DMS53 treated with DMSO at 0.1 percent for 48 hours (cell line): ENCODE measurements around the gene SIM2.

ENCODE experiments used
- DNase-seq: peaks from one replicate; lab custom pipeline; 2025; ENCODE audit not compliant: unreplicated experiment; lab: John Stamatoyannopoulos, UW

SIM2 gene

DNA sequence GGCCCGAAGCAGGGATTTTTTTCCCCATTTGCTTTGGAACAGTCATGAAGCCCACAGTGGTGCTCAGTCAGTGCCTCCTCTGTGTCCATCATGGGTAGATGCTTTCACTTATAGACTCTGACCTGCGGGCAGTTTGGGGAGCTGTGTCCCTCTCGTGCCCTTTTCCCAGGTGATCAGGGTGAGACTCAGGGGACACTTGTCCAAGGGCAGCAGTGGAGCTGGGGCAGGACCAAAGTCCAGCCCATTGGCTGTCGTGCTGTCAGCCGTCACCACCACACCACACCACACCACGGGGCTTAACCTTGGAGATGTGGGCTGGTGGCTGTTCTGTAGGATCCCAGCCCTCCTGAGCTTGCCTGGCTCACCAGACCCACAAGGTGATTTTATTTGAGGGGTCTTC lies 34.9 kb downstream of the SIM2 start:
- DNase-seq = no peak

DNA sequence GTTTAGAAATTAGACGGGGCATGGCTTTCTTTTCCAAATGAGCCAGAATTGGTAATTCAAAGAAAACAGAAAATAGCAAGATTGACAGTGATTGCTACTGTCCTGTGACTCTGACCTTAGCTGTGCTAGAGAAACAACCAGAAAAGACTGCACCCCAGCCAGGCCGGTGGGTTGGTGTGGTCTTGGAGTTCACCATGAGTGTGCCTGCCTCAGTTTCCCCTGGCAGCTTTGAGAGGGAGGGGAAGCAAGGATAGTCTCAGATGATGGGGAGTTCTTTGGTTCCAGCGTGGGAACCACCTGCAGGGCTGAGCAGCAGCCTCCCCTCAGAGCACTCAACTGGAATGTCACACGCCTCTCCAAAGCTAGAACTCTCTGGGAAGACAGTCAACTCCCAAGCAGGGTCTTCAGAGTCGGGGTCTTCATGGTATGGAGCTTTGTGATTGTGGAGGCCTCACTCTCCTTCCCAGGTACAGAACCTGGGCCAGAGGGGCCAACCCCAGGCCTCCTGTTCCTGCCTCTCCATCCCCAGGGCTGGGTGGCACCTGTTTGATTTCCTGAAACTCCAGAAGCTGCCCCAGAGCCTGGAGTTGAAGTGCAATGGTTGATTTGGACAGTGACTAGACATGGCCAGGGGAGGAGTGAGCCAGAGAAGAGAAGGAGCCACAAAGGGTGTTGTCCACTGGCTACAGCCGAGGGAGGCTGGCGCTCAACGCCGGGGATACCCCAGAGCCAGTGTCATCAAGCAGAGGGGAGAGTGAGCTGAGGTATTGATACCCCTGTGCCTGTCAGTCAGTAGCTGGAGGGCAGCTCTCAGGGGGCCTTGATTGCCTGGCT lies 35.7 kb downstream of the SIM2 start:
- no peak for DNase-seq

DNA sequence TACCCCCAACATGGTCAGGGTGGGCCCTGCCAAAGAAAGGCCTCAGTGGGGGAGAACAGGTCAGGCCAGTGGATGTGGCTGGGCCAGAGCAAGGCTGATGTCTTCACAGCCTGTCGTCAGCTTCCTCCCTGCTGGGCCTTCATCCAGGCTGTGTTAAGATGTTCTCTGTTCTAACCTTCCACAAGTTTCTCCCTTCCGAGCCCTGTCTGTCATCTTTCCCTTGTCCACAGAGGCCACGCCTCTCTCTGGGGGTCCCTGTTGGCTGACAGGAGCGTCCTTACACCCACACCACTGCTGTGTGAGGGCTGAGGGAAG lies 36.2 kb downstream of the SIM2 start:
- DNase-seq = no peak

DNA sequence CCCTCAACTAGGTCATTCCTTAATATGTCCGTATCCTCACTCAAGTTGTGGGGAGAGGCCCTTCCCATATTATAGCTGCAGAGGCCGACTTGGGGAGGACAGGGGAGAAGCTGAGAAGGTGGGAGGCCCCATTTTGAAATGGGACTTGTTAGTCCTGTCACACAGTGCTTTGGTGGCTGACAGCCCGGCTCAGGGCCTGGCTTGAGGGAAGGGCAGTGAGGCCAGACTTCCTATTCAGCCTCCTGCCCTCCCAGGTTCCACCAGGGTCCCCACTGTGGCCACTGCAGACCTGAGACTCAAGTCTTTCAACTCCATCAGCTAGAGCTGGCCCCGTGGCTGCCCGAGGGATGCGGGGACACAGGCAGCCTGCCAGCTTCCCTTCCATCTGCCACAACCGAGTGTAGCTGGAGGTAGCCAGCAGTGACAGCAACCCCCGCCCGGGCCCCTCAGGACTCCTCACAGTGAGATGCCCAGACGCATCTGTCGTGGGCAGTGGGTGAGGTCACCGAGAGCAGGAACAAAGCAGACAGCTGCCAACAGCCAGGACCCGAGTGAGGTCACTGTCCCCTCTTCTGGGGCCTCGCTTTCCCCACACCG lies 36.9 kb downstream of the SIM2 start:
- DNase-seq = no peak

DNA sequence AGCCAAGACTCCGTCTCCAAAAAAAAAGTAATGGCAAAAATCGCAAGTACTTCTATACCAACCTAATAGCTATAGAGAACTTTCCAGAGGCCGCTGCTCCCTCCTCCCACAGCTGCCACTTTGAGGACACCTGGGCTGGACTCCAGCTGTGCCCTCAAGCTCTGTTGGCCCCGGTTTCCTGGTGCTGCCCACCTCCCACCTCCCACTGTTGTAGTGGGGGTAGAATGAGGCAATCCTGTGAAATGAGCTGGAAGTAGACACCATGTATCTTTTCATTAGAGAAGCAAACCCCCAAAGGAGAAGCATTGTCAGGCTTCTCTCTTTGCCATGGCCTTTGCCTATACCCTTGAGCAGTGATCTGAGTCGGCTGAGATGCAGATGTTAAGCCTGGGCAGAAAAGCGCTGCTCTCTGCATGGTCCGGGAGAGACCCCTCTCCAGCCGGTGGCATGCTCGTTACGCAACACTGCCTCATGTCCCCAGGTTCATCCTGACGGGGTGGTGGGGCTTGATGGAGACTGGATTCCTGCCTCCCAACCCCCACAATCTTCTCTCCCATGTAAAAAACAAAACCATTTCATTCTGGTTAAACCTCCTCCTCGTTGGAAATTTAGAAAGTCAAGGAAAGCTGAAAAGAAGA lies 39.7 kb downstream of the SIM2 start:
- no peak for DNase-seq

DNA sequence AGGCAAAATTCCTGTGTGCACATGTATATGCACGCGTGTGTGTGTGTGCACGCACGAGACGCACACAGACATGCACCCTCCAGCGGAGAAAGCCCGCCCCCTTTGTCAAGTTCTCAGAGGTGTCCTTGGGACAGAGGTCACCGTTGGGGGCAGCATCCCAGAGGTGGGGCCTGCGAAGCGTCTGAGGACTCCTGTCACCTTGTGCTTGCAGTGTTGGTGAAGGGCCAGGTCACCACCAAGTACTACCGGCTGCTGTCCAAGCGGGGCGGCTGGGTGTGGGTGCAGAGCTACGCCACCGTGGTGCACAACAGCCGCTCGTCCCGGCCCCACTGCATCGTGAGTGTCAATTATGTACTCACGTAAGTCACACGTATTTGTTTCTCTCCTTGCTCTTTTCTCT lies 42.6 kb downstream of the SIM2 start:
- no peak for DNase-seq

DNA sequence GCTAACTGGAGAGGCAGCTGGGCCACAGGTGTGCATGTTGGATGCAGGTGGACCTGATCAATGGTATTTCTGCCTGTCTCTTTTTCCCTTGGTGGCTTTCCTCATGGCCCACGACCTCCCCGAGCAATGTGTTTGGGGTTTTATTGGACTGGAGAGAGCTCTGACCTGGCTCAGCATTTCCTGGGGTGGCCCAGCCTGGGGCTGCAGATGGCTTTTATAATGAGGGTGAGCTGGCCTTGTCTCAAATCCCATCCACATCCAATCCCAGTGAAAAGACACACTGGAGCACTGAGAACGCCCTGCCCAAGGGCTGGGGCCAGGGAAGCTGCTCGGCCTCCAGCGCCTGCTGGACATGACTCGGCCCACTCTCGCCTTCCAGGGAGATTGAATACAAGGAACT lies 44.1 kb downstream of the SIM2 start:
- DNase-seq = no peak

DNA sequence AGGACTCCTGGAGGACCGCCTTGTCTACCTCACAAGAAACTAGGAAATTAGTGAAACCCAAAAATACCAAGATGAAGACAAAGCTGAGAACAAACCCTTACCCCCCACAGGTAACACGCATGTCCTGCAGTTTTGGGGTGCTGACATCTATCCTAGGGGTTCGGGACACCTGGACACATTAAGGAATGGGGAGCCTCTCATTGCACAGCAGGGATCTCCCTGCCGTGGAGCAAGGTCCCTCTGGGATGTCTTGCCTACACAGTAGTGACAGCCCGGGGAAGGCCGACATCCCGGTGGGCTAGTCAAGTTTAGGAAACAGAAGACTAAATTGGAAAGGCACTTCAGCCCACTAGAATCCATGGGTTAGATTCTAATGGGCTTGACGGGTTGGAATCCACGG lies 44.5 kb downstream of the SIM2 start:
- DNase-seq = no peak

DNA sequence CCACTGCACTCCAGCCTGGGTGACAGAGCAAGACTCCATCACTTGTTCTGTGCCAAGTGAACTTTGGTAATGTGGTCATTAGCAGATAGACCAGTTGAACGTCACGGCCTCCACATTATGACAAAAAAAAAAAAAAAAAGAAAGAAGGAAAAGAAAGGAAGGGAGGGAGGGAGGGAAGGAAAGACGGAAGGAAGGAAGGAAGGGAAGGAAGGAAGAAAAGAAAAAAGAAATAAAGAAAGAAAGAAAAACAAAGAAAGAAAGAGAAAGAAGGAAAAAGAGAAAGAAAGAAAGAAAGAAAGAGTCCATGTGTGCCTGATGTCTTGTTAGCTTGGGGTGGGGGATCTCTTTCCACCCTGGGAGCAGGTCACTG lies 45.3 kb downstream of the SIM2 start:
- DNase-seq = no peak

DNA sequence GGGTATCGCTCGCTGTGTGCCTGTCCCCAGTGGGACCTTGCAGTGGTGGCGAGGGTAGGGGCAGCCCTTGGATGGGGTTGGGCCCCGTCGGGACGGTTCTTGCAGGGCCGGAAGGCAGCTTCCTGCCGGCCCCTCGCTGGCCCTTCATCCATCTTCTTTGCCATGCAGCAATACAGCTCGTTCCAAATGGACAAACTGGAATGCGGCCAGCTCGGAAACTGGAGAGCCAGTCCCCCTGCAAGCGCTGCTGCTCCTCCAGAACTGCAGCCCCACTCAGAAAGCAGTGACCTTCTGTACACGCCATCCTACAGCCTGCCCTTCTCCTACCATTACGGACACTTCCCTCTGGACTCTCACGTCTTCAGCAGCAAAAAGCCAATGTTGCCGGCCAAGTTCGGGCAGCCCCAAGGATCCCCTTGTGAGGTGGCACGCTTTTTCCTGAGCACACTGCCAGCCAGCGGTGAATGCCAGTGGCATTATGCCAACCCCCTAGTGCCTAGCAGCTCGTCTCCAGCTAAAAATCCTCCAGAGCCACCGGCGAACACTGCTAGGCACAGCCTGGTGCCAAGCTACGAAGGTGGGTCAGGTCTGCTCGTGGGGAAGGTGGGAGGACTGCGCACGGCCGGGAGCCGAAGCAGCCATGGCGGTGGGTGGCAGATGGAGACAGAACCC lies 45.8 kb downstream of the SIM2 start:
- DNase-seq = no peak

DNA sequence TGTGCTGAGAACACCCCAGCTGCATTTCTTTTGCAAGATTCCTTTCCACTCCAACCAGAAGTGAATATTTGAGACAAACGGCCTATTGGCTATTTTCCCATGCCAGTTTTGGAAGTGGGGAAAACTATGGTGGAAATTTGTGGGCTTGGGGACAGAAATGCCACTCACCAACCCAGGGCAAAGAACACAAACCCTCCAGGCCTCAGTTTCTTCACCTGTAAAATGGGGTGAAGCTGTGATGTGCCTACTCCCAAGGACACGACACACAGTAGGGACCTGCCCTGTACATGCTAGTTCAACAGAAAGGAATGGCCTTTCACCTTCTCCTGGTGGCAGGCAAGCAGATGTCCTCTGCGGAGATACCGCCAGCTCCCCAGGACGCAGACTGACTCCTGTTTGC lies 46.5 kb downstream of the SIM2 start:
- no peak for DNase-seq

DNA sequence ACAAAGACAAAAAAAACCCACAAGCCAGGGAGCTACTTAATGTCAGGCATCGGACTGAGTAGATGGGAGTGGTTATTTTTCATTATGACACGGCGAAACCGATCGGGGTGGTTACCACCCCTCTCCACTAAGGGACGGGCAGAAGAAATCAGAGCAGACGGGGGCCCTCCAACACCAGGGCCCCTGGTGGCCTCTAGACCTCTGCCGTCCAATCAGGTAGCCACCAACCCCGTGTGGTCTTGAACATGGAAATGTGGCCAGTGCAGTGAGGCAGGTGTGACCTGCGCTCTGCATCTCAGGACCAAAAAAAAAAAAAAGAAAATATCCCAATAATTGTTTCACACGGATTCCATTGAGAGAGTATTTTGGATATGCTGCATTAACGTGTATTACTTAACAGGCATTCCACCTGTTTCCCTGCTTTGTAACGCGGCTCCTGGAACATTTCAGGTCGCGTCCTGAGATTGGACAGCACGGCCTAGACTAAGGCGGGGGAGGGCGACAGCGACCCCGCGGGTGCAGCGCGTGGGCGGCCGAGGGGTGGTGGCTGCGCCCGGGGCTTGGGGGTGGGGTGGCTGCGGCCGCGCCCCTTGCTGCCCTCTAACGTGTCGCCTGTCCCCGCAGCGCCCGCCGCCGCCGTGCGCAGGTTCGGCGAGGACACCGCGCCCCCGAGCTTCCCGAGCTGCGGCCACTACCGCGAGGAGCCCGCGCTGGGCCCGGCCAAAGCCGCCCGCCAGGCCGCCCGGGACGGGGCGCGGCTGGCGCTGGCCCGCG lies 48.3 kb downstream of the SIM2 start:
- DNase-seq = no peak

DNA sequence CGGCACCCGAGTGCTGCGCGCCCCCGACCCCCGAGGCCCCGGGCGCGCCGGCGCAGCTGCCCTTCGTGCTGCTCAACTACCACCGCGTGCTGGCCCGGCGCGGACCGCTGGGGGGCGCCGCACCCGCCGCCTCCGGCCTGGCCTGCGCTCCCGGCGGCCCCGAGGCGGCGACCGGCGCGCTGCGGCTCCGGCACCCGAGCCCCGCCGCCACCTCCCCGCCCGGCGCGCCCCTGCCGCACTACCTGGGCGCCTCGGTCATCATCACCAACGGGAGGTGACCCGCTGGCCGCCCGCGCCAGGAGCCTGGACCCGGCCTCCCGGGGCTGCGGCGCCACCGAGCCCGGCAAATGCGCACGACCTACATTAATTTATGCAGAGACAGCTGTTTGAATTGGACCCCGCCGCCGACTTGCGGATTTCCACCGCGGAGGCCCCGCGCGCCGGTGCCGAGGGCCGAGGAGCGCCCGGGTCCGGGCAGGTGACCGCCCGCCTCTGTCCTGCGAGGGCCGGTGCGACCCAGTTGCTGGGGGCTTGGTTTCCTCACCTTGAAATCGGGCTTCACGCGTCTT lies 49.0 kb downstream of the SIM2 start:
- peak; percentile 2 for DNase-seq

DNA sequence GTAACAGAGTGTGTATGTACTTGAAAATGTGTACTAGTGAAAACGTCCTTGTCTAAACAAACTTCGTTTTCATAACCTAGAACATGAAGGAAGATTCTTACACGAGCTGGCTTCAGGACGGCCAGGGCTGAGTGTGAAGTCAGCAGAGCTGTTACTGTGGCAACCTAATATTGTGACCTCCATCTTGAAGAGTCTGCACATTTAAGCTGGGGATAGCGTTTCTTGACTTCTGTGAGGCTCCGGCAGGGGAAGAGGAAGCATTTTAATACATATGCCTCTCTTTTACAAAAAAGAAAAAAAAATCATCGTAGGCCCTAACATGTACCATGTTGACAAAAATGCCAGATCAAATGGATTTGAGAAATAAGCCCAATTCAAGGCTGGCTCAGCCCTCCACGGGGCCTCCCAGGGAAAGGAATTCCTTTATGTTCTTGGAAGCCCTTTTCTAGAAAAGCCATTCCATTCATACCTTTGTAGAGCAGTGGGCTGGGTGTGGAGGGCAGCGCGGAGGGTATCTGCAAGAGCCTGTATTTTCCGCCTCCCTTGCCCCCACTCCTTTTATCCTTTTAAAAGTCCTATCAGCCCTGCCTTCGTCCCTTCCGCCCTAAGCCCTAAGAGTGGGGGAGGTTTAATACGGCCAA lies 51.1 kb downstream of the SIM2 start:
- DNase-seq = no peak

DNA sequence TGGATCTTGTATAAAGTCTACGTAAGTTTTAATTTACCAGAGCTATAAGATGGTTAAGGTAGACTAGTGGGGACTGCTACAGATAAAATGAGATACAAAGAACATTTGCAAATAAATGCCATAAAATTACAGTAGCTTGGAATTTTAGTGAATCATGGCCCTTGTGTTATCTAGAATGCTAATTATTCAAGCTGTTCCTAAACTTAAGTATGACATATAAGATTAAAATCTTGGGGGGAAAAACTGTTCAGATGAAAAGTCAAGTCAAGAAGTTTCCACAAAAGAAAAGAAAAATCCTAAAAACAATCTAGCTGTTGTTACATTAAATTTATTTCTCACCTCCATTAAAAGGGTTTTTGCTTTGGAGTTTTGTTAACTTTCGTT lies 51.7 kb downstream of the SIM2 start:
- no peak for DNase-seq

DNA sequence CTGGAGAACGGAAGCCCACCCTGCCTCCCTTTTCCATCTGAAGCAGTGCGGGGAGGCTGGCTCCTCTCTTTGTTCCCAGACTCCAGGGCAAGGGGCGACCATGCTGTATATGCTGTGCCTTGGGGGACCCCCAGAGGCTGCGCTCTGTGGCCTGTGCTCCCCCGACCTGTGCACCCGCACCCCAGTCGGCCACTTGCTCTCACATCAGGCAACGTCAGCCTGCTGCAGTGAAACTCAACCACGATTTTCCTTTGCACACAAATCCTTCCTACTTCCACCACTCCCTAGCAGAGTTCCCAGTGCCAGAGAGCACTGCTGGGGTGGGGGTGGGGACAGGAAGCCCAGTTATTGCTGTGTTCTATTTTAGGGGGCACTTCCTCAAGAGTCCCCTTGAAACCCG lies 52.5 kb downstream of the SIM2 start:
- DNase-seq = no peak

DNA sequence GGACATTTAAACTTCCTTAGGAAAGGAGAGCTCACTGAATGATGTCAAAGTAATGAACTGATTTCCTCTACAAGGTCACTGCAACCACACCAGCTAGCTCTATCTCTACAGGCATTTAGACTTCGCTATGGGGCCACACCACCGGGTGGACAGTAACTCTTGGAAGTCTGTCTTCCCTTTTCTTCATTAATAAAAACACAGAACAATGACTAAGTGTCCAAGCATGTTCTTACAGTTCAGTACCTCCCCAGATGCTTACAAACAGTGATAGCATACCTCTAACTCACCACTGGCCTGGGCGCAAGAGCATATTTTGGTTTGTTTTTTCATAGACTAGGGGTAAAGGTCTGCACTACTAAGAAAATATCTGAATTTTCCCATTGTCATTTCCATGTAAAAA lies 54.6 kb downstream of the SIM2 start:
- no peak for DNase-seq

DNA sequence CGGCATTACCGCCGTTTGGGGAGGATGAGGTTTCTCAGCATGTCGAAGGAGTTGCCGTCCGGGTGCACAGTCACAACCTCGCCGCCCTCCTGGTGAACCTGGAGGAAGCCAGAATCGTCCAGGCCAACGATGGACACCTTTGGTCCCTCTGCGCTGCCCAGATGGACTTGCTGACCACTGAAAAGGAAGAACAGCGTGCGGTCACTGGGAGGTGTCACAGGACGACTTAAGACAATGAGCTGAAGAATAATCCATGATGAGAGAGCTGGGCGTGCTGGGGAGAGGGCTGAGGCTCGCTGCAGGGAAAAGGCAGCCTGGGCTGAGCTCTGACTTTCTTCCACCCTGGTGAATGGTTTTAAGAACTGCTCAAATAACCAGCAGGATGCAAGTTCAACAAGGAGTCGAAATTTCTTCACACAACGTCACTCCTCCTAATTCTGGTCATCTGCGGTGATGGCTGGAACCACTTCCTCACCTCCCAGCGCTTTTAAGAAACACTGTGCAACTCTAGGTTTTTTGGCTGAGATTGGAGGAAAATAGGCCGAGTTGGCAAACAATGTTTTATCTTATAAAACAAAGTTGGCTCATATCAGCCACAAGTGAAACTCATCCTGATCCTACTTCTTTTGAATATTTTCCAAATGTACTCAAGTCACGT lies 55.5 kb downstream of the SIM2 start:
- DNase-seq = no peak

DNA sequence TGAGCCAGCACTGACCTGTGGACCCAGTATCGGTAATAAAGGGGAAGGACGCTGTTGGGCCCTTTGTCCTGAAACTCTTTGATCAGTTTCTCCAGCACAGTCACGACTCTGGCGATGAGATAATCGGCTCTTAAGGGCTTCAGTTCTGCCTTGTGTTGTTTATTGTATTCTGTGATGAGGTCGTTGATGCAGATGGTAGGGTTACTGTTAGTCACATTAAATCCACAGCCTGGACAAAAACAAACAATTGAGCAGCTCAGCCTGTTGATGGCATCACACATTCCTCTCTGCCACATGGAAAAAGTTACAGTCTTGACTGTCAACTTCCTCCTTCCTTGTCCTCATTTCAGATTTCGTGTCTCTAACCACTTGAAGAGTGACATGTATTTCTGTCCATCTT lies 57.6 kb downstream of the SIM2 start:
- DNase-seq = peak; percentile 42

DNA sequence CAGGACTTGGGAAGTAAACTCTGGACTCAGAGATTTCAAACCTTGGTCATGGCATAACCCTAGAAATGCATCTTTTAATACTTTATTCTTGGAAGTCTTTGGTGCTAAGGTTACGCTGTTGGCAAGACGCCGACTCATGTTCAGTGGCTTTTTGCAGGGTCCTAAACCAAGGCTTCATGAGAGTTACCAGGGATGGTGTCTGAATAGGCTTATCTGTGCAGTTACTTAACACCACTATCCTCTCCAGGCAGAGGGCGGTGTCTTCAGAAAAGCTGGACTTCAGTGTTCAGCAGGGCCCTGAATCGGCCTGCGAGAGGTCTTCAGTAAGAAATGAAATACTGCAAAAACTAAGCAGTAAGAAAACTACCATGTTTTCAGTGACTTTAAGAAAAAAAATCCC lies 58.3 kb downstream of the SIM2 start:
- DNase-seq = no peak
